IPS-18a (cell line): ENCODE data around the gene SLCO4C1.

Experiments
- H3K27ac ChIP-seq: one replicate; pipeline ENCODE4 v1.5.1; 2013; ENCODE audit warnings: low read length
- H3K27me3 ChIP-seq: one replicate; pipeline ENCODE4 v1.6.1; 2013; ENCODE audit warnings: mild to moderate bottlenecking, low read length; ENCODE audit not compliant: control insufficient read depth, insufficient read depth
- H3K36me3 ChIP-seq: one replicate; pipeline ENCODE4 v1.6.1; 2013; ENCODE audit warnings: low read depth, low read length; ENCODE audit not compliant: control insufficient read depth
- H3K4me1 ChIP-seq: one replicate; pipeline ENCODE4 v1.6.1; 2013; ENCODE audit warnings: low read depth, low read length; ENCODE audit not compliant: control insufficient read depth
- H3K4me3 ChIP-seq: one replicate; pipeline ENCODE4 v1.5.1; 2013; ENCODE audit warnings: low read length
- H3K9ac ChIP-seq: one replicate; pipeline ENCODE4 v1.6.1; 2013; ENCODE audit warnings: mild to moderate bottlenecking, low read length, moderate library complexity
- H3K9me3 ChIP-seq: one replicate; pipeline ENCODE4 v1.6.1; 2013; ENCODE audit warnings: low read depth, low read length; ENCODE audit not compliant: control insufficient read depth

The SLCO4C1 gene

DNA sequence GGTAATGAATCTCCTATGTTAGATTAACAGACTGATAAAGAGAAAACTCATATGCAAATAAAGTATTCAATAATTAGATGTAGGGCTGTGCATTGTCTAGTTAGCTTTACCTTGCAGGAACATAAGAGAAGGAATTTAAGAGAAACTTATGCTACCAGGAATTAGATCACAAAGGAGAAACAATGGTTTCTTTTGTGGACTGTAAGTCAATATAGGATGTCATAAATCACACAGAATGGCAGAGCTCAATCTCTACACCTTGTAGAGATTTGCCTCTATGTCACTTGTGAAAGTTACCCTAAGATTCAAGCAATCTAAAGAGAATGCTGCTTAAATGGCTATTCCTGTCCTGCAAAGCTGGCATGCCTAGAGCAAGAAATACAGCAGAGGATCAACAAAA lies 26.0 kb downstream of the SLCO4C1 start:
- Histone ChIP-seq H3K27ac (no peak overlapping the region), H3K9ac (no peak overlapping the region), H3K4me3 (no peak overlapping the region), H3K27me3 (no peaks in the 10 kb centered on the region), H3K36me3 (no peaks in the 10 kb centered on the region), H3K9me3 (no peaks in the 10 kb centered on the region), H3K4me1 (no peaks in the 10 kb centered on the region)

GRCh38 chr5:102262688-102263087 lies 33.4 kb downstream of the SLCO4C1 start:
- H3K27ac ChIP-seq = no peak overlapping the region

DNA sequence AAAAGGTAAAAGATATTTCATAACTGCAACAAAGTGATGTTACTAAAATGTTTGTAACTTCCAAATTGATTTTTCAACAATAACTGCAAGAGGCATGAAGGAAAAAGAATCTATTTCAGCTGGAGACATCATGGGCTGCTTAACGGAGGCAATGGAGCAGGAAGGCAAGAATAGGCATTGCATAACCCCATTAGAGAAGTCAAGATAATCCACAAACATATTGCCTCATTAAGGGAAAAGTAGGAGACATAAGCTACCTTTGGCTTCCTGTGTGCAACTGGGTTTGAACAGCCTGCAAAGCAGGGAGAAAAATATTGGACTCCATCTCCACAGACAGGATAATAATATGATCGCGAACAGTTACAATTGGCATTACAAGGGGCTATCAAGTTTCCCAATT lies 46.7 kb downstream of the SLCO4C1 start:
- Histone ChIP-seq H3K27me3 (no peaks in the 10 kb centered on the region), H3K27ac (no peak overlapping the region), H3K9ac (no peak overlapping the region), H3K4me3 (no peak overlapping the region), H3K36me3 (no peaks in the 10 kb centered on the region), H3K9me3 (no peaks in the 10 kb centered on the region), H3K4me1 (no peaks in the 10 kb centered on the region)

More at GRCh38 chr5:102262688-102263087, 33.4 kb downstream of the SLCO4C1 start:
- no peaks in the 10 kb centered on the region for H3K4me1 ChIP-seq
- H3K36me3 ChIP-seq = no peaks in the 10 kb centered on the region
- no peaks in the 10 kb centered on the region for H3K27me3 ChIP-seq
- H3K9me3 ChIP-seq = no peaks in the 10 kb centered on the region
- H3K4me3 ChIP-seq = no peak overlapping the region
- no peak overlapping the region for H3K9ac ChIP-seq

DNA sequence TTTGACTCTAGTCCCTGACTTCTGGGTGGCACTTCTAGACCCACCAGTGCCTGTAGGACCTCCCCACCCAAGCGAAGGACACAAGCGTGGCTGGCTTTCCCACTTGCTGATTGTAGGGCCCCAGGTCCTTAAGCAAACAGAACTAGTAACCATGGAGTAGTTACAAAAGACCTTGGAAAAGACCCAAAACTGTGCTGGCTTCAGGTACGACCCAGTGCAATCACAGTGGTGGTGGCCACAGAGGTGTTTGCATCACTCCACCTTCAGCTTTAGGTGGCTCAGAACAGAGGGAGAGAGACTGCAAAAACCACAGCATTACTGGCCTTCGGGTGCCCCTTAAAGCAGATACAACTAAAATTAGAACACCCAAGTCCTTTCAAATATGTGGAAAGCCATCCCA lies 52.9 kb downstream of the SLCO4C1 start:
- no peaks in the 10 kb centered on the region for H3K36me3 ChIP-seq
- no peak overlapping the region for H3K9ac ChIP-seq
- H3K27me3 ChIP-seq = no peaks in the 10 kb centered on the region
- H3K9me3 ChIP-seq = no peaks in the 10 kb centered on the region
- H3K27ac ChIP-seq = no peak overlapping the region
- no peaks in the 10 kb centered on the region for H3K4me1 ChIP-seq
- no peak overlapping the region for H3K4me3 ChIP-seq

GRCh38 chr5:102241809-102242421 lies 54.2 kb downstream of the SLCO4C1 start:
- no peaks in the 10 kb centered on the region for H3K27me3 ChIP-seq

GRCh38 chr5:102231693-102232619 lies 64.1 kb downstream of the SLCO4C1 start:
- Histone ChIP-seq H3K36me3 (no peaks in the 10 kb centered on the region), H3K4me1 (no peaks in the 10 kb centered on the region), H3K9me3 (no peaks in the 10 kb centered on the region), H3K27ac (no peak overlapping the region), H3K9ac (no peak overlapping the region), H3K4me3 (no peak overlapping the region), H3K27me3 (no peaks in the 10 kb centered on the region)

More at GRCh38 chr5:102241809-102242421, 54.2 kb downstream of the SLCO4C1 start:
- Histone ChIP-seq H3K36me3 (no peaks in the 10 kb centered on the region), H3K9ac (no peak overlapping the region), H3K9me3 (no peaks in the 10 kb centered on the region), H3K27ac (no peak overlapping the region), H3K4me1 (no peaks in the 10 kb centered on the region), H3K4me3 (no peak overlapping the region)

DNA sequence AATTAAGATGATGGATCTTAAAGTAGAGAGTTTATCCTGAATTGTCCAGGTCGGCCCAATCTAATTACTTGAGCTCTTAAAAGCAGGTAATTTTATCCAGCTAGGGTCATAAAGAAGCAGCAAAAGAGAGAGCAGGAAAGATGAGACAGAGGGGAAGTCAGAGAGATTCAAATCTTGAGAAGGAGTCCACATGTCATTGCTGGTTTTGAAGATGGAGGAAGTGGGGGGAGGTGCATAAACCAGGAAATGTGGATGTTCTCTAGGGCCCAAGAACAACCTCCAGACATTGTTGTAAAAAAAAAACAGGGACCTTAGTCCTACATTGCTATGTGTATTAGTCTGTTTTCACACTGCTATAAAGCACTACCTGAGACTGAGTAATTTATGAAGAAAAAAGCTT lies 66.4 kb downstream of the SLCO4C1 start:
- H3K27me3 ChIP-seq = no peaks in the 10 kb centered on the region
- no peaks in the 10 kb centered on the region for H3K9me3 ChIP-seq
- no peaks in the 10 kb centered on the region for H3K4me1 ChIP-seq
- no peak overlapping the region for H3K27ac ChIP-seq
- no peak overlapping the region for H3K4me3 ChIP-seq
- H3K36me3 ChIP-seq = no peaks in the 10 kb centered on the region
- H3K9ac ChIP-seq = no peak overlapping the region

GRCh38 chr5:102226321-102226720 lies 69.8 kb downstream of the SLCO4C1 start:
- Histone ChIP-seq H3K9ac (no peak overlapping the region), H3K36me3 (no peaks in the 10 kb centered on the region), H3K4me1 (no peaks in the 10 kb centered on the region), H3K9me3 (no peaks in the 10 kb centered on the region), H3K27ac (no peak overlapping the region), H3K27me3 (no peaks in the 10 kb centered on the region), H3K4me3 (no peak overlapping the region)

DNA sequence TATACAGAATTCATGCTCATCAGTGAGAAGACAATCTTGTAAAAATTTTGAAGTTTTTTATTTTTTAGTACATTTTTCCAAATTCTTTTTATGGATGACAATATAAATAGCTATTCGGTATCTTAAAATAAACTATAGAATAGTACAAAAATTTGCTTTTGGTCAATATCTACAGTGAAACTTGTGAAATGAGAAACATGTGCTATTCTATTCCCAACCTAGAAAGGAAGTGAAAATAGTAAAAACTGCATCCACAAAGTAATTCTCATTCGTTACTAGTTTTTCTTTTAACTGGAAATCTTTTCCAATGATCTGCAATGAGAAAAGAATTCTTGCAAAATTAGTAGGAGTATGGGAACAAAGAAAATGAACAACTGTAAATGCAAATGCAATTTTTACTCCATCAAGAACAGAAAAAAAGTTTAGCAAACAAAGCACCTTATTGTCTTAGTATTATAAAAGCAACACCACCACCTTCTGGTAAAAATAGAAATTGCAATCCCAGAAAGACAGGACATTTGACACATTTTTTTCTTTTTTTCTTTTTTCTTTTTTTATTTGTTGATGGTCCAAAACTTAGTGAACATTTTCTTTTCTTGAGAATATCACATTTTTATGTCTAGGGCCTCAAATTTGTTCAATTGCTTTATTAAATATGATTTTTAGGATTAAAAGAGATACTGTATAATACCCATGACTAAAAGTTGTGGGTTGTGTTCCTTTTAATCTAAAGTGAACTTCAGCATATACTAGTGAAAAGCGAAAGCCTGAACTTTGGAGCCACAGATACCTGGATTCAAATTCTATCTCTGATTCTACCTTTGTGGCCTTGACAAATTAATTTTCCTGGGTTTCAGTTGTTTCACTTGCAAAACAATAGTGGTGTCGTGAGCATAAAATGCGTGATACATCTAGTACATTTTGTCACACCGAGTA lies 72.3 kb downstream of the SLCO4C1 start:
- H3K4me1 ChIP-seq = no peaks in the 10 kb centered on the region
- no peak overlapping the region for H3K4me3 ChIP-seq
- H3K9ac ChIP-seq = no peak overlapping the region
- H3K36me3 ChIP-seq = no peaks in the 10 kb centered on the region
- H3K27me3 ChIP-seq = no peaks in the 10 kb centered on the region
- no peaks in the 10 kb centered on the region for H3K9me3 ChIP-seq
- H3K27ac ChIP-seq = no peak overlapping the region

DNA sequence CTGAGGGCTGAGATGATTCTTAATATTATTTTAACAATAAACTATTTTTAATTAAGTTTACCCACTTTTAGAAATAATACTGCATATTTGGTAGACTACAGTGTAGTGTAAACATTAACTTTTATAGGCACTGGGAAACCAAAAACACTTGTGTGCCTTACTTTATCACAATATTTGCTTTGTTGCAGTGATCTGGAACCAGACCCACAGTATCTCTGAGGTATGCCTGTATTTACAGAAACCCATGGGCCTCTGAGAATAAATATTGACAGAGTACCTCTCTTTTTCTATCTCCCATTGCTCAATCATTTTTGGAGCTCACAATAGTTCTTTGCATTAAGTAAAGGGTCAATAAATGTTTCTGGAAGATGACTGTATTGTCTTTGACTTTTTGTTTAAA lies 73.3 kb downstream of the SLCO4C1 start:
- Histone ChIP-seq H3K4me1 (no peaks in the 10 kb centered on the region), H3K4me3 (no peak overlapping the region), H3K27ac (no peak overlapping the region), H3K9me3 (no peaks in the 10 kb centered on the region), H3K36me3 (no peaks in the 10 kb centered on the region), H3K9ac (no peak overlapping the region), H3K27me3 (no peaks in the 10 kb centered on the region)

DNA sequence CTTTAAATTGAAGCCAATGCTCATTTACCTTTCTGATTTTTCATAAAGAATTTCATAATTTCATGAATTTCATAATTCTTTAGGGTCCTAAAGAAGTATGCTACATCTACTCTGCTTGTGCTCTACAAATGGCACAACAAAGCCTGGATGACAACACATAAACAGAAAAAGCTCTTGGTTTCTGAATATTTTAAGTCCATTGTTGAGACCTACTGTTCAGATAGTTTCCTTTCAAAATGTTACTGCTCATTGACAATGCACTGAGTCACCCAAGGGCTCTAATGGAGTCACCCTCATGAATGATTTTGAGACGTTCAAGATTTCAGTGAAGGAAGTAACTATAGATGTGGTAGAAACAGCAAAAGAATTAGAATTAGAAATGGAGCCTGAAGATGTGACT lies 74.1 kb downstream of the SLCO4C1 start:
- Histone ChIP-seq H3K27ac (no peak overlapping the region), H3K9me3 (no peaks in the 10 kb centered on the region), H3K27me3 (no peaks in the 10 kb centered on the region), H3K4me1 (peaks cover 1% of the 10 kb centered on the region), H3K9ac (no peak overlapping the region), H3K36me3 (no peaks in the 10 kb centered on the region), H3K4me3 (no peak overlapping the region)
